ENCODE results near the gene TRAPPC2. TPM values are rescaled to one million over a fixed set of nuclear protein-coding genes. Genes with fewer than 3 reads are reported as not detected.

TRAPPC2 gene
- 13.8 and 19.2 TPM in 2 replicates for total RNA-seq (2012; rRNA removed)
- 6.7 and 11.3 TPM in 2 replicates for polyA plus RNA-seq (2012; rRNA removed)
- 4.9 and 10.1 TPM in 2 replicates for polyA plus RNA-seq (2012; cell fraction: cytosol; rRNA removed)
- 7.3 and 28.8 TPM in 2 replicates for polyA plus RNA-seq (2012; cell fraction: nucleus; rRNA removed; ENCODE audit: low replicate concordance)
- percentile 91 among the genes with signal in this experiment for Bru-seq, nascent RNA
- BruChase-seq, experiment 1, labeled RNA remaining after a 6-hour chase, result percentile 84 among the genes with signal in this experiment
- percentile 81 among the genes with signal in this experiment for BruChase-seq, experiment 2, labeled RNA remaining after a 2-hour chase
- long read RNA-seq, transcript TRAPPC2-201 (5 exons, 2,716 nt), result major isoform, 14 of 28 reads
- long read RNA-seq, transcript TRAPPC2-203 (6 exons, 2,776 nt), result minor isoform, 6 of 28 reads
- long read RNA-seq, partial matches to known transcripts, result 0 of 28 reads
- long read RNA-seq, other reads (novel, unspliced or antisense), result 8 of 28 reads

GRCh38 chrX:13734278-13735172 is at the start of gene TRAPPC2, which contains the start of gene OFD1:
TRAPPC2 (minus strand) TSS chrX:13734620; CDS start chrX:13719963, 14,657 bp downstream.
OFD1 (plus strand) TSS chrX:13734748; CDS start chrX:13735072, 324 bp downstream.
- WGBS, 2 experiments (ENCODE audit: extremely low coverage in 2 of 2, insufficient read length in 1 of 2), result 0% methylated on average over 37 of the region's 75 CpGs; no CpG with 5 or more reads in 1 of the 2 experiments
- peak within 1 kb of the TSS; percentile 84 for H3K18ac ChIP-seq (ENCODE audit: low read depth, low read length)
- peak; percentile 97 for DNase-seq
- H3K4me3 ChIP-seq (ENCODE audit: insufficient read depth, low read depth, low read length), result peak within 1 kb of the TSS; percentile 81
- H2BK20ac ChIP-seq (ENCODE audit: low read depth, low read length), result peak within 1 kb of the TSS; percentile 27; the same call in 1 of the 2 replicates
- peak within 1 kb of the TSS; percentile 95 for H4K5ac ChIP-seq (ENCODE audit: low read depth, low read length)
- H3K56ac ChIP-seq (ENCODE audit: extremely low read depth, insufficient read depth, low read length), result peak within 1 kb of the TSS; percentile 88
- peak within 1 kb of the TSS; percentile 98 for H3K9ac ChIP-seq (ENCODE audit: low read depth, low read length)
- ChIA-PET POLR2A (ENCODE audit: unreplicated experiment) (interaction anchor here (0.5 kb wide), 1 partner anchor 13 kb away, joined by 3 read pairs; no protein-coding TSS in a partner anchor), CTCF (interaction anchor here (0.9 kb wide), 1 partner anchor 228 kb away, joined by 4 read pairs; no protein-coding TSS in a partner anchor)
- peak within 1 kb of the TSS; percentile 72 to 96 for H4K8ac ChIP-seq (ENCODE audit: low read depth in 2 of 2, low read length in 2 of 2)
- peak within 1 kb of the TSS; percentile 81; the same call in 1 of the 2 replicates for H2AK5ac ChIP-seq (ENCODE audit: low read depth, low read length)
- in situ Hi-C loops (cut with MboI; ENCODE audit: low sequenced_read_pairs), result loop anchor here (25.0 kb wide), 1 partner anchor 772 kb away; no protein-coding TSS in a partner anchor
- peak within 1 kb of the TSS; percentile 90 for H3K27ac ChIP-seq (ENCODE audit: insufficient read depth, low read length)
- H3K9me1 ChIP-seq (ENCODE audit: insufficient read depth, low read length), result no peaks in the 10 kb centered on the region; the same call in 1 of the 2 replicates
- no peaks in the 10 kb centered on the region for H3K4me1 ChIP-seq (ENCODE audit: control insufficient read depth, insufficient read depth, low read length)
- peak within 1 kb of the TSS; percentile 100 for H3K4me2 ChIP-seq (ENCODE audit: low read depth, low read length)
- H3K4ac ChIP-seq (ENCODE audit: low read depth, low read length), result peak within 1 kb of the TSS; percentile 96
- peak within 1 kb of the TSS; percentile 76; the same call in 1 of the 3 replicates for H2BK15ac ChIP-seq (ENCODE audit: low read depth, low read length)
- H3K27me3 ChIP-seq (ENCODE audit: control insufficient read depth, insufficient read depth, low read length), result no peaks in the 10 kb centered on the region
- peak within 1 kb of the TSS; percentile 93 for H3K23ac ChIP-seq (ENCODE audit: low read depth, low read length)
- peak within 1 kb of the TSS; percentile 84 for H2BK120ac ChIP-seq (ENCODE audit: low read depth, low read length)
- H2AK9ac ChIP-seq (replicated peaks; ENCODE audit: low read depth, low read length, poor library complexity), result peak within 1 kb of the TSS; percentile 99
- H3K14ac ChIP-seq (replicated peaks; ENCODE audit: low read depth, low read length), result peak within 1 kb of the TSS; percentile 99
- intact Hi-C loops (cut with micrococcal nuclease), result loop anchor here (1.0 to 5.0 kb wide), 3 partner anchors 42 to 227 kb away; no protein-coding TSS in a partner anchor
- peak within 1 kb of the TSS; percentile 84 for H2BK5ac ChIP-seq (ENCODE audit: low read depth, low read length, poor library complexity, severe bottlenecking)
- H4K91ac ChIP-seq (ENCODE audit: insufficient read depth, low read depth, low read length), result peak within 1 kb of the TSS; percentile 93
- no peaks in the 10 kb centered on the region for H4K20me1 ChIP-seq (ENCODE audit: insufficient read depth, low read length)
- dilution Hi-C loops (cut with HindIII; ENCODE audit: low sequenced_read_pairs, unreplicated experiment), result no loop called here
- H3K36me3 ChIP-seq (ENCODE audit: control insufficient read depth, insufficient read depth, low read length), result peaks cover 5% of the 10 kb centered on the region
- BruUV-seq (replicated peaks), result no TSS peak
- H3K79me1 ChIP-seq (ENCODE audit: low read depth in 1 of 2, low read length in 2 of 2), result peaks cover 16 to 38% of the 10 kb centered on the region in 2 experiments
- ATAC-seq (ENCODE audit: low read depth), result peak; percentile 97
- H2AFZ ChIP-seq (replicated peaks; ENCODE audit: low read length, poor library complexity), result peak within 1 kb of the TSS; percentile 99
- no peaks in the 10 kb centered on the region for H3K9me3 ChIP-seq (ENCODE audit: control insufficient read depth, insufficient read depth, low read length)
- no peak for TF ChIP-seq FOS (IDR thresholded peaks at IDR 0.05; ENCODE audit: low read depth, low read length)
- TF ChIP-seq, protein P1, sequence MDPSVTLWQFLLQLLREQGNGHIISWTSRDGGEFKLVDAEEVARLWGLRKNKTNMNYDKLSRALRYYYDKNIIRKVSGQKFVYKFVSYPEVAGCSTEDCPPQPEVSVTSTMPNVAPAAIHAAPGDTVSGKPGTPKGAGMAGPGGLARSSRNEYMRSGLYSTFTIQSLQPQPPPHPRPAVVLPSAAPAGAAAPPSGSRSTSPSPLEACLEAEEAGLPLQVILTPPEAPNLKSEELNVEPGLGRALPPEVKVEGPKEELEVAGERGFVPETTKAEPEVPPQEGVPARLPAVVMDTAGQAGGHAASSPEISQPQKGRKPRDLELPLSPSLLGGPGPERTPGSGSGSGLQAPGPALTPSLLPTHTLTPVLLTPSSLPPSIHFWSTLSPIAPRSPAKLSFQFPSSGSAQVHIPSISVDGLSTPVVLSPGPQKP (IDR thresholded peaks at IDR 0.05; ENCODE audit: borderline replicate concordance, low read depth, low read length), result peak; percentile 82; the same call in 1 of the 2 replicates
- no peak for TF ChIP-seq RFX5 (IDR thresholded peaks at IDR 0.05; ENCODE audit: low read depth, low read length)
- peak; percentile 28; the same call in 1 of the 2 replicates for TF ChIP-seq RAD21 (IDR thresholded peaks at IDR 0.05; ENCODE audit: low read length)
- peak; percentile 76 for TF ChIP-seq MXI1 (IDR thresholded peaks at IDR 0.05; ENCODE audit: borderline replicate concordance, low read depth, low read length)
- peak; percentile 38; the same call in 1 of the 2 replicates for TF ChIP-seq BHLHE40 (IDR thresholded peaks at IDR 0.05; ENCODE audit: low read depth, low read length)
- peak; percentile 95 for TF ChIP-seq POLR2A (IDR thresholded peaks at IDR 0.05; ENCODE audit: low read depth, low read length)
- no peak for TF ChIP-seq NFE2L2 (IDR thresholded peaks at IDR 0.05; ENCODE audit: low read depth, low read length)
- TF ChIP-seq MAFK (IDR thresholded peaks at IDR 0.05; ENCODE audit: low read depth, low read length), result no peak
- TF ChIP-seq, protein P2, sequence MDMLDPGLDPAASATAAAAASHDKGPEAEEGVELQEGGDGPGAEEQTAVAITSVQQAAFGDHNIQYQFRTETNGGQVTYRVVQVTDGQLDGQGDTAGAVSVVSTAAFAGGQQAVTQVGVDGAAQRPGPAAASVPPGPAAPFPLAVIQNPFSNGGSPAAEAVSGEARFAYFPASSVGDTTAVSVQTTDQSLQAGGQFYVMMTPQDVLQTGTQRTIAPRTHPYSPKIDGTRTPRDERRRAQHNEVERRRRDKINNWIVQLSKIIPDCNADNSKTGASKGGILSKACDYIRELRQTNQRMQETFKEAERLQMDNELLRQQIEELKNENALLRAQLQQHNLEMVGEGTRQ (IDR thresholded peaks at IDR 0.05; ENCODE audit: low read depth, low read length), result 0 out of 2 replicates have a peak, but pooled peaks have one; percentile 22
- TF ChIP-seq MAZ (IDR thresholded peaks at IDR 0.05; ENCODE audit: borderline replicate concordance, low read depth, low read length), result peak; percentile 41; the same call in 1 of the 2 replicates
